ENCODE results near the gene TRIM5. TPM values are rescaled to one million over a fixed set of nuclear protein-coding genes. Genes with fewer than 3 reads are reported as not detected.

TRIM5 gene
- total and polyA plus RNA-seq, 9 donors: 11.8 to 35.8 (median 24.5) TPM

GRCh38 chr11:5671831-5672230 lies 13.0 kb downstream of the TRIM5 start:
- H3K4me3 ChIP-seq: no peak overlapping the region
- H3K4me1 ChIP-seq (ENCODE audit: insufficient read depth): no peaks in the 10 kb centered on the region
- intact Hi-C loops (cut with DNase I): no loop called here
- H3K27ac ChIP-seq: no peak overlapping the region
- H3K27me3 ChIP-seq: no peaks in the 10 kb centered on the region
- TF ChIP-seq EP300 (IDR thresholded peaks at IDR 0.05): no peak
- TF ChIP-seq POLR2A (IDR thresholded peaks at IDR 0.05): no peak
- no peak for TF ChIP-seq CTCF (IDR thresholded peaks at IDR 0.05)
- H3K9me3 ChIP-seq: no peaks in the 10 kb centered on the region
- no peaks in the 10 kb centered on the region for H3K36me3 ChIP-seq
- DNase-seq: no peak

GRCh38 chr11:5666402-5666793 lies 18.5 kb downstream of the TRIM5 start:
- TF ChIP-seq POLR2A (IDR thresholded peaks at IDR 0.05): no peak
- TF ChIP-seq EP300 (IDR thresholded peaks at IDR 0.05): no peak
- no peak for TF ChIP-seq CTCF (IDR thresholded peaks at IDR 0.05)
- no peaks in the 10 kb centered on the region for H3K36me3 ChIP-seq
- no peaks in the 10 kb centered on the region for H3K27me3 ChIP-seq
- intact Hi-C loops (cut with DNase I): no loop called here
- H3K9me3 ChIP-seq: no peaks in the 10 kb centered on the region
- H3K4me1 ChIP-seq (ENCODE audit: insufficient read depth): no peaks in the 10 kb centered on the region
- H3K4me3 ChIP-seq: no peak overlapping the region
- DNase-seq: no peak
- WGBS, 3 donors: 72 to 75% (median 73%) methylated on average over 6 of the region's 6 CpGs
- no peak overlapping the region for H3K27ac ChIP-seq

- Histone ChIP-seq H3K4me3 (no peak overlapping the region), H3K9me3 (no peaks in the 10 kb centered on the region), H3K4me1 (ENCODE audit: insufficient read depth) (no peaks in the 10 kb centered on the region), H3K27ac (no peak overlapping the region), H3K36me3 (no peaks in the 10 kb centered on the region), H3K27me3 (no peaks in the 10 kb centered on the region)
- 13 to 23% (median 13%) methylated on average over 5 of the region's 5 CpGs for WGBS, 3 donors
- intact Hi-C loops (cut with DNase I): no loop called here
- no peak for DNase-seq
- TF ChIP-seq CTCF (IDR thresholded peaks at IDR 0.05) (no peak), POLR2A (IDR thresholded peaks at IDR 0.05) (no peak), EP300 (IDR thresholded peaks at IDR 0.05) (no peak)
Measured at GRCh38 chr11:5665746-5666401, 19.0 kb downstream of the TRIM5 start.

GRCh38 chr11:5665051-5665570 lies 19.8 kb downstream of the TRIM5 start:
- TF ChIP-seq CTCF (IDR thresholded peaks at IDR 0.05): no peak
- no peak for TF ChIP-seq EP300 (IDR thresholded peaks at IDR 0.05)
- Histone ChIP-seq H3K27ac (no peak overlapping the region), H3K27me3 (no peaks in the 10 kb centered on the region), H3K36me3 (no peaks in the 10 kb centered on the region), H3K9me3 (no peaks in the 10 kb centered on the region), H3K4me3 (no peak overlapping the region), H3K4me1 (ENCODE audit: insufficient read depth) (no peaks in the 10 kb centered on the region)
- intact Hi-C loops (cut with DNase I): no loop called here
- no peak for DNase-seq
- 87 to 92% (median 91%) methylated on average over 4 of the region's 4 CpGs for WGBS, 3 donors
